ENCODE results near the gene IFITM10. TPM values are rescaled to one million over a fixed set of nuclear protein-coding genes. Genes with fewer than 3 reads are reported as not detected.
A peak's percentile ranks its signal among the peaks of the same experiment; 100 is the strongest.

Gene IFITM10
- total RNA-seq, 1 experiment from 2014 or later = 2.0 TPM

GRCh38 chr11:1746956-1747752 is 3.2 kb downstream of the IFITM10 start:
- no peaks in the 10 kb centered on the region for H3K9me3 Mint-ChIP-seq (ENCODE audit: unreplicated experiment)
- intact Hi-C loops (cut with micrococcal nuclease) = loop anchor here (5.0 kb wide), 1 partner anchor 80 kb away; no protein-coding TSS in a partner anchor
- H3K36me3 Mint-ChIP-seq (ENCODE audit: insufficient read depth, unreplicated experiment) = peaks cover 33% of the 10 kb centered on the region
- H3K4me1 Mint-ChIP-seq (ENCODE audit: insufficient read depth, unreplicated experiment) = peaks cover 20% of the 10 kb centered on the region
- BruUV-seq (replicated peaks) = no TSS peak
- no peak for DNase-seq (ENCODE audit: unreplicated experiment)
- H3K4me3 Mint-ChIP-seq (ENCODE audit: unreplicated experiment) = peak overlapping the region; percentile 73
- ChIA-PET CTCF (interaction anchor here (0.7 to 4.7 kb wide), 2 partner anchors 85 to 215 kb away, joined by 3 to 26 read pairs; no protein-coding TSS in a partner anchor), POLR2A (interaction anchor here (0.6 to 7.8 kb wide), 5 partner anchors 11 to 115 kb away, joined by 3 to 107 read pairs (median 3); partner anchors contain the start of gene SYT8)
- no peaks in the 10 kb centered on the region for H3K27me3 Mint-ChIP-seq (ENCODE audit: insufficient read depth, unreplicated experiment)
- no peak for TF ChIP-seq CTCF (IDR thresholded peaks at IDR 0.05; ENCODE audit: unreplicated experiment)
- H3K27ac Mint-ChIP-seq (ENCODE audit: low read depth, unreplicated experiment) = no peak overlapping the region

- TF ChIP-seq CTCF (IDR thresholded peaks at IDR 0.05; ENCODE audit: unreplicated experiment) = no peak
- ChIA-PET POLR2A (interaction anchor here (0.6 to 7.8 kb wide), 4 partner anchors 10 to 109 kb away, joined by 3 to 107 read pairs (median 3); partner anchors contain the start of gene SYT8), CTCF (interaction anchor here (4.7 kb wide), 1 partner anchor 86 kb away, joined by 26 read pairs; no protein-coding TSS in a partner anchor)
- Mint-ChIP-seq H3K4me3 (ENCODE audit: unreplicated experiment) (no peak overlapping the region), H3K4me1 (ENCODE audit: insufficient read depth, unreplicated experiment) (peaks cover 20% of the 10 kb centered on the region), H3K27me3 (ENCODE audit: insufficient read depth, unreplicated experiment) (no peaks in the 10 kb centered on the region), H3K36me3 (ENCODE audit: insufficient read depth, unreplicated experiment) (peaks cover 26% of the 10 kb centered on the region), H3K9me3 (ENCODE audit: unreplicated experiment) (no peaks in the 10 kb centered on the region), H3K27ac (ENCODE audit: low read depth, unreplicated experiment) (no peak overlapping the region)
- intact Hi-C loops (cut with micrococcal nuclease) = loop anchor here (5.0 kb wide), 1 partner anchor 81 kb away; no protein-coding TSS in a partner anchor
- BruUV-seq (replicated peaks) = no TSS peak
- peak; percentile 53 for DNase-seq (ENCODE audit: unreplicated experiment)
Observed at GRCh38 chr11:1746511-1746931, 3.9 kb downstream of the IFITM10 start.

- no peak for TF ChIP-seq CTCF (IDR thresholded peaks at IDR 0.05; ENCODE audit: unreplicated experiment)
- no peak overlapping the region for H3K4me3 Mint-ChIP-seq (ENCODE audit: unreplicated experiment)
- intact Hi-C loops (cut with micrococcal nuclease) = loop anchor here (5.0 kb wide), 1 partner anchor 81 kb away; no protein-coding TSS in a partner anchor
- BruUV-seq (replicated peaks) = no TSS peak
- H3K4me1 Mint-ChIP-seq (ENCODE audit: insufficient read depth, unreplicated experiment) = peaks cover 20% of the 10 kb centered on the region
- H3K36me3 Mint-ChIP-seq (ENCODE audit: insufficient read depth, unreplicated experiment) = peaks cover 23% of the 10 kb centered on the region
- ChIA-PET CTCF (interaction anchor here (4.7 kb wide), 1 partner anchor 87 kb away, joined by 26 read pairs; no protein-coding TSS in a partner anchor), POLR2A (interaction anchor here (0.6 to 7.8 kb wide), 2 partner anchors 86 to 110 kb away, joined by 3 to 107 read pairs; partner anchors contain the start of gene SYT8)
- H3K9me3 Mint-ChIP-seq (ENCODE audit: unreplicated experiment) = no peaks in the 10 kb centered on the region
- no peaks in the 10 kb centered on the region for H3K27me3 Mint-ChIP-seq (ENCODE audit: insufficient read depth, unreplicated experiment)
- no peak for DNase-seq (ENCODE audit: unreplicated experiment)
- no peak overlapping the region for H3K27ac Mint-ChIP-seq (ENCODE audit: low read depth, unreplicated experiment)
Observed at GRCh38 chr11:1745701-1746320, 4.6 kb downstream of the IFITM10 start.
